ENCODE measurements around the gene HNRNPR. TPM values are rescaled to one million over a fixed set of nuclear protein-coding genes. Genes with fewer than 3 reads are reported as not detected.

HNRNPR gene
- total and polyA plus RNA-seq, 9 of the 15 experiments (the other 6 are each of a cell fraction or from before 2014, with no cell fraction given), result 80.9 to 372 (median 301) TPM

- TF ChIP-seq NR0B1 (IDR thresholded peaks at IDR 0.05; ENCODE audit: partially characterized antibody), result no peak
- no peak for TF ChIP-seq ASH1L (IDR thresholded peaks at IDR 0.05; ENCODE audit: borderline replicate concordance, low read depth, partially characterized antibody)
- no peak for TF ChIP-seq GABPA (tag; conservative IDR thresholded peaks at IDR 0.05; ENCODE audit: low read depth)
- TF ChIP-seq ARID4B (CRISPR knock-in tag; IDR thresholded peaks at IDR 0.05), result no peak
- no peak for TF ChIP-seq MBD2 (IDR thresholded peaks at IDR 0.05; ENCODE audit: borderline replicate concordance, low read depth)
- TF ChIP-seq SREBF1 (IDR thresholded peaks at IDR 0.05; ENCODE audit: borderline replicate concordance, low read depth, low read length), result no peak
- no peak for TF ChIP-seq ZNF75A (CRISPR knock-in tag; IDR thresholded peaks at IDR 0.05)
- TF ChIP-seq NUFIP1 (IDR thresholded peaks at IDR 0.05; ENCODE audit: partially characterized antibody), result no peak
- no peak for TF ChIP-seq CBFA2T2 (conservative IDR thresholded peaks at IDR 0.05)
- no peak for TF ChIP-seq FOXM1 (IDR thresholded peaks at IDR 0.05; ENCODE audit: low read depth)
- TF ChIP-seq FOXM1 (CRISPR knock-in tag; IDR thresholded peaks at IDR 0.05; ENCODE audit: low read depth), result no peak
- TF ChIP-seq SRF (CRISPR knock-in tag; IDR thresholded peaks at IDR 0.05), result no peak
- no peak for TF ChIP-seq TRIM28 (IDR thresholded peaks at IDR 0.05)
- no peak for TF ChIP-seq ID3 (CRISPR knock-in tag; IDR thresholded peaks at IDR 0.05)
- no peak for TF ChIP-seq ID3 (tag; IDR thresholded peaks at IDR 0.05)
- TF ChIP-seq SIX5 (IDR thresholded peaks at IDR 0.05; ENCODE audit: borderline replicate concordance in 1 of 2, insufficient read depth in 1 of 2, low read depth in 1 of 2, low read length in 2 of 2), result no peak
- TF ChIP-seq MYC (IDR thresholded peaks at IDR 0.05; ENCODE audit: low read depth, low read length), result no peak
- TF ChIP-seq MYC (CRISPR knock-in tag; IDR thresholded peaks at IDR 0.05; ENCODE audit: borderline replicate concordance, low read depth), result 0 out of 2 replicates have a peak, but pooled peaks have one; percentile 19
- no peak for TF ChIP-seq PML (IDR thresholded peaks at IDR 0.05; ENCODE audit: low read length)
- TF ChIP-seq FOS (IDR thresholded peaks at IDR 0.05; ENCODE audit: extremely low read depth, insufficient read length), result no peak
- no peak for TF ChIP-seq CREB1 (IDR thresholded peaks at IDR 0.05)
- TF ChIP-seq CREB1 (CRISPR knock-in tag; IDR thresholded peaks at IDR 0.05), result peak; percentile 35; the same call in 1 of the 2 replicates
- TF ChIP-seq CBX3 (IDR thresholded peaks at IDR 0.05; ENCODE audit: borderline replicate concordance in 1 of 2, low read length in 2 of 2), result no peak; a peak in 1 of 3 replicates
These were observed 26.9 kb upstream of the HNRNPR start (continued) for GRCh38 chr1:23370709-23371584.

All from K562 (cell line).